ENCODE results near the gene CXCL16.

CXCL16 gene

DNA sequence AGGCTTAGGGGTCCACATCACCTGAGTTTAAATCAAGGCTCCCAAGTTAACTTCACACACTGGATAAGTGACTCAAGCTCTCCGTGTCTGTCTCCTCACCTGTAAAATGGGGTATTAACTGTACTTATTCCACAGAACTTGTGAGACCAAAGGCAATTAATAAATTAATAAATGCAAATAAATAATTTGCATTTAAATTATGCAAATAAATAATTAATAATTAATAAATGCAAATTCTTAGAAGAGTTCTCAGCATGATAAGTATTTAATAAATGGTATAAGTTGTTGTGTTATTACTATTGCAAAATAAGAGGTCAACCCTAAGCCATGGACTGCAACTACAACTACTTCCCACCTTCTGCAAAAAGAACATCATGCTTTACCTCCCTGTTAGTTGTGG lies 13.7 kb upstream of the CXCL16 start:
- DNase-seq (ENCODE audit: extremely low spot score, insufficient read length, low read depth) (no peak), FAIRE-seq (no peak)

DNA sequence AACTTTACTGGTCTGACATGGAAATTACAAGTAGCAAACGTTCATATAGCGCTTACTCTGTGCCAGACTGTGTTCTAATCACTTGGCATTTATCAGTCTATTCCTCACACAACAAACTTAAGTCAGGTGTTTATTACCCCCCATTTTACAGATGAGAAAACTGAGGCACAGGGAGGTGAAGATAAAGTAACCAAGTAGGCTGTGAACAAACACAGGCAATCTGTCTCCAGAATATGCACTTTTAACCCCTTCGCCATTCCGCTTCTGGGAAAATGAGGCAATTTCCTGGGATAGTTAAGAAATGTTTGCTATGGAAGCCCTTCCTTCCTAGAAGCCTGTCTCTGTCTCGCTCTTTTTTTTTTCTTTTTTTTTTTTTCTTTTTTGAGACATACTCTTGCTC lies 12.2 kb upstream of the CXCL16 start:
- DNase-seq (ENCODE audit: extremely low spot score, insufficient read length, low read depth) (no peak), FAIRE-seq (no peak)

DNA sequence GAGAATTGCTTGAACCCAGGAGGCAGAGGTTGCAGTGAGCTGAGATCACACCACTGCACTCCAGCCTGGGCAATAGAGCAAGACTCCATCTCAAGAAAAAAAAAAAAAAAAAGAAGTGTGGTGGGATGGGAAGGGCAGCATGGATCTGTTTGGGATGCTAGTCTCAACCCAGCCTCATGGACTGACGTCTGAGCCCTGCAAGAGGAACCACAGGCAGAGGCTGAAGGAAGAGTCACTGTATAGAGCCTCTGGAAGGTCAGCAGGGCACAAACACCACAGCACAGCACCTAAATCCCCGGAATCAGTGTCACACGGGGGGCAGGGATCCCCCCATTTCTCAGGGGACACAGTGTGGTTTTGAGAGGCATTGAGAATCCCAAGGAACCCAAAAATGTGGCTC lies 10.9 kb upstream of the CXCL16 start:
- DNase-seq (ENCODE audit: extremely low spot score, insufficient read length, low read depth), result no peak
- FAIRE-seq, result no peak

DNA sequence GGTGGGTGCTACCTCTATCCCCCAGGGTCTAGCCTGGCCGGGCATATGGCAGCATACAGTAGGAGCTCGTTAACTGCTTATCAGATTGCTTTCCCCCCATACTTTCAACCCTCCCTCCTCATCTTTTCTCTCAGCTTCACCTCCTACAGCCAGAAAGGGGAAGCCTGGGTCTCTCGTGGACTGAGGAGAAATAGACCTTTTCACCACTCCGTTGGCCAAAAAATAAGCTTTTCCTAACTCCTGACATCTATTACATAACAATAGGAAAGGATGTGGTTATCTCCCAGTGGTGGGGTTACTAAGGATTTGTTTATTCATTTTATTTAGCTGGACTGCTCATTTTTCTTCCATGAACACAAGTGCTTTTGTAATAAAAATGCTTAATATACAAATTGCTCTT lies 9.0 kb upstream of the CXCL16 start:
- DNase-seq (ENCODE audit: extremely low spot score, insufficient read length, low read depth) (no peak), FAIRE-seq (no peak)

DNA sequence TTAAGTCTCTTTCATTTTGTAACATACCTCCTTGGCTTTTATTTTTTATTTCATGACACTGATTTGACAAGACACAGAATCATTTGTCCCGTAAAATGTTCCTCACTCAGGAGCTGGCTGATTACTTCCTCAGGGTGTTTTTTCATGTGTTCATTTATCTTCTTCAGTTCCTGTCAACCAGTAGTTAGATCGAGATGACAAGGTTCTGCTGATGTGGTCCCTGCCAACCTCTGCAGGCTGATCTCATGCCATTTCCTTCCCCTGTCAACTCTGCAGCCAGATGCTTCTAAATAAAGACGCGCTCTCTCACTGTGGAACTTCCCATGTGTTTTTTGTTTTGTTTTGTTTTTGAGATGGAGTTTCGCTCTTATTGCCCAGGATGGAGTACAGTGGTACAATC lies 8.1 kb upstream of the CXCL16 start:
- DNase-seq (ENCODE audit: extremely low spot score, insufficient read length, low read depth) (no peak), FAIRE-seq (peak; percentile 41)

DNA sequence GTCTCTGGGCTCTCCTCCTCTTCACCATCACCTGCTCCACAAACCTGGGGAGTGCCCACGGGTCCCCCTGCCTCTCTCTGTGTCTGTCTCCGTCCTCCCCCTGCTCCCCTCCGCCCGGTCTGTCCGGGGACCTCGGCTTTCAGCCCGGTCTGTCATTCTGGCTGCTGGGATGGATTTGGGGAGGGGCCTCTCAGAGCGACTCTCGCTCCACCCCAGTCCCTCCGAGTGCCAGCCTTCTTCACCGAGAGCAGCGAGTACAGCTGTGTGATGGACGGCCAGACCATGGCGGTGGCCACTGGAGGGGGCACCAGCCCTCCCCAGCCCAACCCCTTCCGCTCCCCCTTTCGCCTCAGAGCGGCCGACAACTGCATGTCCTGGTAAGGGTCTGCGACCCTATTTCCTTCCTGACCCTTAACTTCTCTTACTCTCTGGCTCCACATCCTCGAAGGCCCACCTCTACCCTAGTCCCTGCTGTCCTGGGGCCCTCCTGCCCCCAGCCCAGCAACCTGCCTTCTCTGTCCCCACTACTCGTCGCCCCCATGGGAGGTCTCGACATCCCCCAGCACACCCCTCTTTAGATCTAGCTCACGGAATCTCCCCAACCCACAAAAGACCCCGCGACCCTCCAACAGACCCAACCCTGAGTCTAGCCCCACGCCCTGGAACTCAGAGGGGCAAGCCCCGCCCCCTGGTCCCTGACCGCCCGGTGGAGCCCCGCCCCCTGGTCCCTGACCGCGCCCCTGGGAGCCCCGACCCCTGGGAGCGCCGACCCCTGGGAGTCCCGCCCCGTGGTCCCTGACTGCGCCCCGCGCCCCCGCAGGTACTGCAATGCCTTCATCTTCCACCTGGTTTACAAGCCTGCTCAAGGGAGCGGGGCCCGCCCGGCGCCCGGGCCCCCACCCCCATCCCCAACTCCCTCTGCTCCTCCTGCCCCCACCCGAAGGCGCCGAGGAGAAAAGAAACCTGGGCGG lies 5.6 kb upstream of the CXCL16 start:
- no peak for FAIRE-seq
- no peak for DNase-seq (ENCODE audit: extremely low spot score, insufficient read length, low read depth)

DNA sequence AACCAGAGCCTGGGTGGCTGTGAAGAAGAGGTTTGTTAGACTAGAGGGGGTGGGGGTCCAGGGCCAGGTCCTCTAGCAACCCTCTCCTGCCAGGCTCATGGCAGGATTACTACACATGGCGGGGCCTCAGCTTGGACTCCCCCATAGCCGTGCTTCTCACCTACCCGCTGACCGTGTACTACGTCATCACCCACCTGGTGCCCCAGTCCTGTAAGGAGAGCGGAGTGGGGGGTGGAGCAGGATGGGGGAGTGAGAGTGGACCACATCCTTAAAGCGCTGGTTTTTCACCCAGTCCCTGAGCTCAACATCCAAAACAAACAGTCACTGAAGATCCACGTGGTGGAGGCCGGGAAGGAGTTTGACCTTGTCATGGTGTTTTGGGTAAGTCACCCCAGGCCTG lies 4.2 kb upstream of the CXCL16 start:
- no peak for FAIRE-seq

DNA sequence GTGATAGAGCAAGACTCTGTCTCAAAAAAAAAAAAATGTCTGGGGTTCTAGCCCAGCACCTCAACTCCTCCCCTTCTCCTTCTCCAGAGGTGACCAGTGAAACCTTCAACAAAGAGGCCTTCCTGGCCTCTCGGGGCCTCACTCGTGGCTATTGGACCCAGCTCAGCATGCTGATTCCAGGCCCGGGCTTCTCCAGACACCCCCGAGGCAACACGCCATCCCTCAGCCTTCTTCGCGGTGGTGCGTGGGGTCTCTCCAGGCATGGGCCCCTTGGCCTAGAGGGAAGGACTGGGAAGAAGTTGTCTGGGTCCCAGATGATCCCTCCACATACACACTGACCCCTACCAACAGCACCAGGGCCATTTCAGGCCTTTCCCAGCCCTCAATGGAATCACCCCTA lies 3.5 kb upstream of the CXCL16 start:
- no peak for FAIRE-seq
- DNase-seq (ENCODE audit: extremely low spot score, insufficient read length, low read depth), result no peak

More for the DNA sequence above, 4.2 kb upstream of the CXCL16 start:
- no peak for DNase-seq (ENCODE audit: extremely low spot score, insufficient read length, low read depth)

DNA sequence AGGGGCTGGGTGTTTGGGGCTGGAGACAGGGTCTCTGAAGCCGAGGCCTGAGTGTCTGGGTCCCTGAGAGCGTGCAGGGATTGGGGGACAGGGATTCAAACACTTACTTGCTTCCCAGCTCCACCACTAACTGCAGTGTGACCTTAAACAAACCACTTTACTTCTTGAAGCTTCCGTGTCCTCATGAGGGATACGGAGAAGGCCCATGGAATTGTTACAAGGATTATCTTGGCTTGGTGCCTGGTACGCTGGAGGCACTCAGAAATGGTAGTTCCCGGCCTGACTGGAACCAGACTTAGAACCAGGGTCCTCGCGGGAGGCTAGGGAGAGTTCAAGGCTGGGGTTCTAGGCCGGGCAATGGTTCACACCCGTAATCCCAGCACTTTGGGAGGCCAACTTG lies 2.9 kb upstream of the CXCL16 start:
- FAIRE-seq (no peak), DNase-seq (ENCODE audit: extremely low spot score, insufficient read length, low read depth) (no peak)

DNA sequence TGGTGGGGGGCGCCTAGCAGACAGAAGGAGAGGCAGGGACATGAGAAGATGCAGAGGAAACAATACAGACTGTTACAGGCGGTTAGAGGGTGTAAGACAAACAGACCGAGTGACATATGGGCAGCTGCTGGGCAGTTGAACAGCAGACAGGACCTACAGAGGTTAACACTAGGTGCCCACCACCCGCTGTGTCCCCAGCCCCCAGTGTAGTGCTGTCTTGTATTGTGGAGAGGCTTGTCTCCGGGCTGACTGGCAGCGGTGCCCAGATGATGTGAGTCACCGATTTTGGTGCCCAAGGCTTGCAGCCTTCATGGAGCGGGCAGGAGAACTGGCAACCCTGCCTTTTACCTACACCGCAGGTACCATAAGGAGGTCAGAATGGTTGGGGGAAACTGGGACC lies 2.4 kb upstream of the CXCL16 start:
- no peak for FAIRE-seq
- no peak for DNase-seq (ENCODE audit: extremely low spot score, insufficient read length, low read depth)

DNA sequence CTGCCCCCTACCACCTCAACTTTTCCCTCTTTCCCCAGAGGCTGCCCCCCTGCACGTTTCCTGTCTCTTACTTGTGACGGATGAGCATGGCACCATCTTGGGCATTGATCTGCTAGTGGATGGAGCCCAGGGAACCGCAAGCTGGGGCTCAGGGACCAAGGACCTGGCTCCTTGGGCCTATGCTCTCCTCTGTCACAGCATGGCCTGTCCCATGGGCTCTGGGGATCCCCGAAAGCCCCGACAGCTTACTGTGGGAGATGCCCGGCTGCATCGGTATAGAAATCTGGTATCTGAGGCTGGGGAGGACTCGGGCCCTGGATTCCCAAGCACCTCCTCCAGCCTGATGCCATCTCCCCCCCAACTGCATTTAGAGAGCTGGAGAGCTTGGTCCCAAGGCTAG lies 1.8 kb upstream of the CXCL16 start:
- FAIRE-seq, result no peak

DNA sequence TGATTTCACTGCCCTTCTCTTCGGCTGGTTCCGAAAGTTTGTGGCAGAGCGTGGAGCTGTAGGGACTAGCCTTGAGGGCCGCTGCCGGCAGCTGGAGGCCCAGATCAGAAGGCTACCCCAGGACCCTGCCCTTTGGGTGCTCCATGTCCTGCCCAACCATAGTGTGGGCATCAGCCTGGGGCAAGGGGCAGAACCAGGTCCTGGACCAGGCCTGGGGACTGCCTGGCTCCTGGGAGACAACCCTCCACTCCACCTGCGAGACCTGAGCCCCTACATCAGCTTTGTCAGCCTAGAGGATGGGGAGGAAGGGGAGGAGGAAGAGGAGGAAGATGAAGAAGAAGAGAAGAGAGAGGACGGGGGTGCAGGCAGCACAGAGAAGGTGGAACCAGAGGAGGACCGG lies 856 bp upstream of the CXCL16 start:
- no peak for DNase-seq (ENCODE audit: extremely low spot score, insufficient read length, low read depth)
- no peak for FAIRE-seq

More for the DNA sequence above, 1.8 kb upstream of the CXCL16 start:
- DNase-seq (ENCODE audit: extremely low spot score, insufficient read length, low read depth), result no peak

DNA sequence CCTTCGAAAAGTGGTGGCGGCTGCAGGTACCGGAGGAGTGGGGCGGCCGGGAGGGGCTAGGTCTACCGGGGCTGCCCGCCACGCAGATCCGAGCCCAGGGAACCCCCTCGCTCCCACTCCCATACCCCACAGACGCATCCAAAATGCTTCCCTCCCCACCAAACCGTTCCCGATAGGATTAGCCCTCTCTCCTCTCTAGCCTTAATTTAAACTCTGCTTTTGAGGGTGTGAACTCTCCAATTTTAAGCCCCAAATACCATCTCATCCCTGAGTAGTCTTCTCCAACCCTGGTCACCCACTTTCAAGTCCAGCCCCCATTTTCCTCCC lies 260 bp upstream of the CXCL16 start:
- FAIRE-seq (no peak), DNase-seq (ENCODE audit: extremely low spot score, insufficient read length, low read depth) (no peak)

DNA sequence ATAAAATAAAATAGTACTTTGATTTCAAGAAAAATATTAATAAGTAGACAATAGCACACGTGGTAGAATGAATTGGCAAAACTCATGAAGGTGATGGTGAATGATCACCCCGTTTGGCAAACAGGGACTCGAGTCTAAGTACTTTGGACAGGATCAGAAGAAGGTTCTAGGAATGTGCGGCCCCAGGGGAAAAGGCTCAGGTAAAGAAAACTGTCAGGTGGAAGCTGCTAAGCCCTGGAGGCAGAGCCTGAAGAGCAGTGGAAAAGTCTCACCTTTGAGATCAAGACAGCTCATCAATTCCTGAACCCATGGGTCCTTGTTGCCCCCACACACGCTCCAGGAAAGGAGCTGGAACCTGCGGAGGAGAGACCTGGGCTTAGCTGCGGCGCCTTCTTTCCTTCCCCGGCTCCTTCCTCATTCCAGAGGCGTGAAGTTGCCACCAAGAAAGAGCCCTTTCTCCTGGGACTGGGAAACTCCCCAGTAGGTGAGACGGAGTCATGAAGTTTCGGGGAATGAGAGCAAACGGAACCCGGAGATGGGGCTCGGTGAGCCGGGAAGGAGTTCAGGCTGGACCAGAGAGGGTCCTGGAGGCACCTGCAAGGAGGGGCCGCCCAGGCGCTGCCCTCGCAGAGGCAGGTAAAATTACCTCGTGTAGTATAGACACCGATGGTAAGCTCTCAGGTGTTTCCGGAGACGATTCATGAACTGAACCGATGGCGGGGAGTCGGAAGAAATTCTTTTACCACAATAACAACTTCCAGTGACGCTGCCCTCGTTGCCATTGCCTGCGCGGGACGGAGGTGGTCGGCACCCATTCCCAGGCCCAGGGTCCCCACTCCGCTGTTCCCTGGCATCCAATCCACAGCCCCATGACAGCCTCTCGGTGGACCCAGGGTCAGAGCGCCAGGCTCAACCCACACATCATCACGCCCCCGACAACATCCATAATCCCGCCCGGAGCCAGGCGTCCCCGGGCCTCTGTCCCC lies 1.3 kb downstream of the CXCL16 start:
- FAIRE-seq, result no peak
- DNase-seq (ENCODE audit: extremely low spot score, insufficient read length, low read depth), result no peak

DNA sequence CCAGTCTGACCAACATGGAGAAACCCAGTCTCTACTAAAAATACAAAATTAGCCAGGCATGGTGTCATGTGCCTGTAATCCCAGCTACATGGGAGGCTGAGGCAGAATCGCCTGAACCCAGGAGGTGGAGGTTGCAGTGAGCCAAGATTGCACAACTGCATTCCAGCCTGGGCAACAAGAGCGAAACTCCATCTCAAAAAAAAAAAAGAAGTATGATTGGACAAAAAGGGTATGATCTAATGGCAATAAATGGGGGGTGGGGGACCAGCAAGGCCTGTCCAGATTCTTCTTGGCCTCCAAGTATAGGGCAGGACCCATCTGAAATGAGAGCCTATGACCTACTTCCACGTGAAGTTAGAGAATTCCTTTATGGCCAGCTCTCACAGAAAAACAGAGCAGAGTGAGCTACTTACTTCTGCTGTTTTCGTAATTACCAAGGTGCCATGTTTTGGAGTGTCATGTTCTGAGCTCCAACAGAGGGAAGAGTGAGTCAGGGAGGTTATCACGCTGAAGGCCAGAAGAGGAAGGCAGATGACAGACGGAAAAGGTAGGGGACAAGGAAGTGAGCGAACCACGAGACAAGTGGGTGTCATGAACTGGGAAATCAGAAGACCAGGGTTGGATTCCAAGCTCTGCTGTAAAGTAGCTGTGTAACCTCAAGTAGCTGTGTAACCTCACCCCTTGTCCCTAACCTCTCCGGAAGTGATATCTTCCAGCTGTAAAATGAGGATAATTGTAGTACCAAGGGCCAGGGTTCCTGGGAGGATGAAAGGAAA lies 3.7 kb downstream of the CXCL16 start:
- DNase-seq (ENCODE audit: extremely low spot score, insufficient read length, low read depth), result no peak
- FAIRE-seq, result no peak

DNA sequence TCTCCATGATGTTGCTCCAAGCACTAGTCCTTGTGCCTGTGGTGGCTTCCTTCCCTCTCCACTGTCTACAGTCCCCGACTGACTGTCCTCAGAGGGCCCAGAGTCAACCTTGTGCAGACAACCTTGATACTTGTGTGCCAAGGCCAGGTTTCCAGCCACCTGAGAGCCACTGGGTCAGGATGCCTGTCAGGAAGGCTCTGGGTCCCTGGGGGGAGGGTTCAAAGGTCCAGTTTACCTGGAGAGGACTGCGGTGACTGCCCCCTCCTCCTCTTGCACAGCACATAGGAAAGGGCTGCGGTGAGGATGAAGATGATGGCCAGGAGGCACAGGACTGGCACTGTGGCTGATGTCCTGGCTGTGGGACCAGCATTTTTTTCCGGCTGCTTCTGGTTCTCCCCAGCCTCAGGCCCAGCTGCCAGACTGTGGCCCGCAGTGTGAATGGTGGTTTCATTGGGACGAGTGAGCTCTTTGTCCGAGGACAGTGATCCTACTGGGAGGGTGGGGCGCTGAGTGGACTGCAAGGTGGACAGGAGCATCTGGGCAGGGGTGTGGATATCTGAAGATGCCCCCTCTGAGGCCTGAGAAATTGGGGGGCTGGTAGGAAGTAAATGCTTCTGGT lies 4.8 kb downstream of the CXCL16 start:
- no peak for FAIRE-seq
- no peak for DNase-seq (ENCODE audit: extremely low spot score, insufficient read length, low read depth)

DNA sequence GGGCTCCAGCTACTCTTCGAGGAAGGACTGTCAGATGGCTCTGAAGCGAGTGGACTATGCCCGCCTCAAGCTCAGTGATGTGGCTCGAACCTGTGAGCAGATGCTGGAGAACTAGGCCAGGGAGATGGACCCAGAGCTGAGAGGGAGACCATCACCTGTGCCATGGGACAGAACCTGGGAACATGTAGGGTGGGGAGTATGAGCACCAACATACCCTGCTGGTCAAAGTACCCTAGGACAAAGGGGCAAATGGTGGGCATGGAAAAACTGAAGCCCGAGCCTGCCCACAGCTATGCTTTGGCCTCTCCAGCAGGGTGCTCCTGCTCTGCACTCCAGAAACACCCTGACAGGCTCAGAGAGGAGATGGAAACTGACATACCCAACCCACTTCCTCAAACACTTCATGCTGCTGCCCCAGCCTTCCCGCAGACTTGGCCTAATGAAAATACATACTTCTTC lies 6.6 kb downstream of the CXCL16 start:
- peak; percentile 82 for FAIRE-seq
- no peak for DNase-seq (ENCODE audit: extremely low spot score, insufficient read length, low read depth)

DNA sequence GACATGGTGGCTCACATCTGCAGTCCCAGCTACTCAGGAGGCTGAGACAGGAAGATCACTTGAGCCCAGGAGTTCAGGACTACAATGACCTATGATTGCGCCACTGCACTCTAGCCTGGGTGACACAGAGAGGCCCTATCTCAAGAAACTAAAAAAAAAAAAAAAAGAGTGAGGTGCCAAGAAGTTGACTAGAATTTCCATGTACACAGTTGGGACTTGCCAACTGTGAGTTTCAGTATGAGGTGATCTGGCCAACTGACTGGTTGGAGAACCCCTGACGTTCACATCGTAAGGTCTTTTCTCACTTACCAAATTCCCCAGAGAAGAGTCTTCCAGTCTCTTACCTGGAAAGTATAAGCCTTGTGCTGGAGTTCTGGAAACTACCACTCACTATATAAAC lies 11.6 kb downstream of the CXCL16 start:
- FAIRE-seq, result peak; percentile 65

DNA sequence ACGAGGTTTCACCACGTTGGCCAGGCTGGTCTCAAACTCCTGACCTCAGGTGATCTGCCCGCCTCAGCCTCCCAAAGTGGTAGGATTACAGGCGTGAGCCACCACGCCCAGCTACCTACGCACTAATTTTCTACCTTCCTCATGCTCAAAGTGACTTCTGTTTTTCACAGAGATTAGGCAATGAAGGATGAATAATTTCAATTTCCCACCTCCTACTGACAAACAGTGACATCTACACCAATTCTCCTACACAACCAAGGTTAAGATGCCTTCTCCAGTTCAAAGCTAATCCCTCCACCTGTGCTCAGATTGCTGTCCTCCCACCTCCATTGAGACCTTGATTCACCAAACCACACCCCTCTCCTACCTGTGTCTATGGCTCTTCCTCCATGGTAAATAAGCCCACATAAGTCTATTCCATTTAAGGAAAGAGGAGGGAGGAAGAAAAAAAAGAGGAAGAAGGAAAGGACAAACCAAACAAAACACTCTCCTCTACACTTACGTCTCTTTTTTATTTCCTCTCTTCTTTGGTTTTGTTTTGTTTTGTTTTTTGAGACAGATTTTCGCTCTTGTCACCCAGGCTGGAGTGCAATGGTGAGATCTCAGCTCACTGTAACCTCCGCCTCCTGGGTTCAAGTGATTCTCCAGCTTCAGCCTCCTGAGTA lies 13.9 kb downstream of the CXCL16 start:
- FAIRE-seq (no peak), DNase-seq (ENCODE audit: extremely low spot score, insufficient read length, low read depth) (no peak)

More for the DNA sequence above, 11.6 kb downstream of the CXCL16 start:
- DNase-seq (ENCODE audit: extremely low spot score, insufficient read length, low read depth), result no peak
